Gastroesophageal sphincter (tissue), 4 donors: ENCODE measurements around the gene SDC3. TPM values are rescaled to one million over a fixed set of nuclear protein-coding genes. Genes with fewer than 3 reads are reported as not detected.
"Not testable (repeated sequence)": the region's sequence is repeated elsewhere in the genome, so short reads cannot be mapped to it uniquely, and the experiment has no call there.

Source experiments
- ATAC-seq: fragments of 150-250 bp; one replicate; pipeline ENCODE4 v1.9.1; 2016; ENCODE audit warnings: mild to moderate bottlenecking, moderate library complexity
- H3K27ac ChIP-seq, 4 donors: fragments of 200-600 bp; sonication (generic) in 3 of 4; 1 replicate in 3 of 4; 2 replicates in 1 of 4; pipeline ENCODE4 v1.5.1; 2016 to 2019
- H3K27me3 ChIP-seq: fragments of 200-600 bp; sonication (generic); one replicate; pipeline ENCODE4 v1.5.1; 2019
- H3K36me3 ChIP-seq, 2 donors: fragments of 200-600 bp; sonication (generic); one replicate each; pipeline ENCODE4 v1.5.1; 2019; ENCODE audit warnings: control low read depth in 1 of 2
- H3K4me1 ChIP-seq, 3 donors: fragments of 200-600 bp; sonication (generic); 1 replicate in 2 of 3; 2 replicates in 1 of 3; pipeline ENCODE4 v1.5.1; 2016 to 2019; ENCODE audit warnings: control low read depth in 2 of 3
- H3K4me3 ChIP-seq, 2 donors: fragments of 200-600 bp; sonication (generic); one replicate each; pipeline ENCODE4 v1.5.1; 2019; ENCODE audit warnings: mild to moderate bottlenecking in 1 of 2, moderate library complexity in 1 of 2
- H3K9me3 ChIP-seq, 3 donors: fragments of 200-600 bp; sonication (generic); one replicate each; pipeline ENCODE4 v1.5.1; 2017 to 2019; ENCODE audit warnings: control low read depth in 2 of 3
- EP300 ChIP-seq: sonication (generic); formaldehyde crosslinking; IDR thresholded peaks from one replicate; pipeline ENCODE4 v1.6.1; 2017; ENCODE audit warnings: antibody characterized with exemption, mild to moderate bottlenecking
- POLR2A ChIP-seq, 2 donors: fragments of 450-650 bp; IDR thresholded peaks; one replicate each; pipeline ENCODE4 v1.6.1; 2017; ENCODE audit warnings: antibody characterized with exemption in 2 of 2, mild to moderate bottlenecking in 2 of 2, moderate library complexity in 1 of 2
- POLR2AphosphoS5 ChIP-seq: sonication (generic); formaldehyde crosslinking; IDR thresholded peaks from one replicate; pipeline ENCODE4 v1.6.1; 2017; ENCODE audit warnings: antibody characterized with exemption
- WGBS, 2 donors: methylation state at CpG; one replicate each; pipeline ENCODE4 v1.1.5; 2018; ENCODE audit warnings: low coverage in 1 of 2; 5-methylcytosine and 5-hydroxymethylcytosine counted together
- total RNA-seq, 4 donors: library from RNA; depleted of rRNA; stranded (reverse); fragments of >200 nt; gene quantifications; one replicate each; pipeline ENCODE4 v1.1.0, GENCODE V29; 2016
- TF ChIP-seq, protein P1 (sequence below), 4 experiments: fragments of 200-600 bp in 2 of 4; fragments of 450-650 bp in 2 of 4; sonication (generic) in 1 of 4; IDR thresholded peaks; one replicate each; pipeline ENCODE4 v1.5.1; 2017 to 2019; ENCODE audit warnings: antibody characterized with exemption in 4 of 4, mild to moderate bottlenecking in 2 of 4, moderate library complexity in 2 of 4

The SDC3 gene
- total RNA-seq, 4 donors from 2014 or later, result 45.1 to 112 (median 52.6) TPM

DNA sequence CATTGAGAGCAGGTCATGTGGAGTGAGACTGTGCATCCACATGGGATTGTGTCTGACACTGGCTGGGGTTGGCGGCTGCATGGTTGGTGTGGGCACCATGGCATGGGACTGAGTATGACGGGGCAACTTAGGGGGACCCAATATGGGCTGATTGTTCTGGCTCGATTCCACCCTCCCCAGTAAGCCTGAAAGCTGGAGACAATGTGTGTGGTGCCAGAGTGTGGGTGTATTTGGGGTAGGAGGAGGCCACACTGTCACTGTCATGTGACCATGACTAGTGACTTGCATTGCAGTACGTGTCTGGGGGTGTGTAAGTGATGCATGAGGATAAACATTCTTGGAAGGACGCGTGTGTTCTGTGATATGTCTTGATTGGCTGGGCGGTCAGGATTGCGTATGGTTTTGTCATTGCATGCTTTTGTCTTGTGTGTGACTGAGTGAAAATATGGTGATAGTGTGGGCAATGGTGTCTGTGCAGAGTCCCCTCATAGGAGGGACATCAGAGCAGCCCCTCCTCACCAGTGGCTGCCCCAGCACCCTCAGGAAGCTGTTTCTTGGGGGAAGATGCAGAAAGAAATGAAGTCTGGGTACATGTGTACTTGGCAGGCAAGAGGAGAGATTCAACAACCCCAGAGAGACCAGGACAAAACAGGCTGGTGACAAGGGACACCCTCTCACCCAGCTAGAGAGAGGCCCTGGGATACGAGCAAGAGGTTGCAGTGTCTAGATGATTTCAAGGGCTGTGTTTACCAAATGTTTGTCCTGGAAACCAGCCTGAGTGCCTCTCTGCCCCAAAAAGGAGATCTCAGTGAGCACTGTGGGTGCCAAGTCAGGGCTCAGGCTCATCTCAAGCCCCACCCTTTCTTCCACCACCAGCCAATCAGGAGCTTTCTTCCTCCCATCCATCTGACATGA lies 36.3 kb downstream of the SDC3 start:
- WGBS, 2 donors, result 98 to 100% methylated on average over 4 to 8 of the region's 9 CpGs
- Histone ChIP-seq H3K27ac (no peak overlapping the region), H3K9me3 (peaks cover 0 to 14% (median 0%) of the 10 kb centered on the region in 3 donors), H3K4me1 (peaks cover 0 to 14% (median 5%) of the 10 kb centered on the region in 3 donors), H3K36me3 (peaks cover 0 to 74% of the 10 kb centered on the region in 2 donors), H3K27me3 (no peaks in the 10 kb centered on the region), H3K4me3 (no peak overlapping the region)
- TF ChIP-seq POLR2A (IDR thresholded peaks at IDR 0.05) (no peak), EP300 (no peak), POLR2AphosphoS5 (no peak)
- TF ChIP-seq, protein P1, sequence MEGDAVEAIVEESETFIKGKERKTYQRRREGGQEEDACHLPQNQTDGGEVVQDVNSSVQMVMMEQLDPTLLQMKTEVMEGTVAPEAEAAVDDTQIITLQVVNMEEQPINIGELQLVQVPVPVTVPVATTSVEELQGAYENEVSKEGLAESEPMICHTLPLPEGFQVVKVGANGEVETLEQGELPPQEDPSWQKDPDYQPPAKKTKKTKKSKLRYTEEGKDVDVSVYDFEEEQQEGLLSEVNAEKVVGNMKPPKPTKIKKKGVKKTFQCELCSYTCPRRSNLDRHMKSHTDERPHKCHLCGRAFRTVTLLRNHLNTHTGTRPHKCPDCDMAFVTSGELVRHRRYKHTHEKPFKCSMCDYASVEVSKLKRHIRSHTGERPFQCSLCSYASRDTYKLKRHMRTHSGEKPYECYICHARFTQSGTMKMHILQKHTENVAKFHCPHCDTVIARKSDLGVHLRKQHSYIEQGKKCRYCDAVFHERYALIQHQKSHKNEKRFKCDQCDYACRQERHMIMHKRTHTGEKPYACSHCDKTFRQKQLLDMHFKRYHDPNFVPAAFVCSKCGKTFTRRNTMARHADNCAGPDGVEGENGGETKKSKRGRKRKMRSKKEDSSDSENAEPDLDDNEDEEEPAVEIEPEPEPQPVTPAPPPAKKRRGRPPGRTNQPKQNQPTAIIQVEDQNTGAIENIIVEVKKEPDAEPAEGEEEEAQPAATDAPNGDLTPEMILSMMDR (IDR thresholded peaks at IDR 0.05), result no peak
- ATAC-seq, result no peak

DNA sequence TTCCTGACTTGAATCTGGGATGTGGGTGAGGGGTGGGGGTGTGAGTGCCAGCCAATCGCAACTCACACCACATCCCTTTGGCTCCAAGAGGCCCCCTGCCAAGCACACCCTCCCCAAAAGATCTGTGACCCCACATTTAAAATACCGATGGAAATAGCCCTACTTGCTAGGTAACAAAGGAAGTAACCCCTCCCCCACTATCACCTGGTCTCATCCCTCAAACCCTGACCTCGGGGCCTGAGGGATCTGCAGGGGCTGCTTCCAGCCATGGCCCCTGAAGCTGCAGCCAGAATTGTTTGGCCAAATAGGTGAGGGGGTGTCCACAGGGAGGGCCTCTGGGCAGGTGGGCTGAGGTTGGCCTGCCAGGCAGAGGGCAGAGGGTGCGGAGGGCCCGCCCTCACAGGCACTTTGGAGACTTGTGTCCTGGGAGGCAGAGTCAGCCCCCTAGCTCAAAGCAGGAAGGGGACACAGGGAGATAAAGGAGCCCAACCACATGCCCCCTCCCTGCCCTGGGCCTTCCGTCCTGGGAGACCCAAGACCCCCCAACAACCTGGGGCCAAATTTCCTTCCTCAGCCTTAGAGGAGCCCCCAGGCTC lies 37.2 kb downstream of the SDC3 start:
- H3K4me1 ChIP-seq, result peaks cover 0 to 4% (median 0%) of the 10 kb centered on the region in 3 donors
- no peak for ATAC-seq
- no peak for TF ChIP-seq POLR2AphosphoS5
- TF ChIP-seq, protein P1 (IDR thresholded peaks at IDR 0.05), result no peak
- no peak for TF ChIP-seq POLR2A (IDR thresholded peaks at IDR 0.05)
- no peak for TF ChIP-seq EP300
- H3K36me3 ChIP-seq, result peaks cover 0 to 69% of the 10 kb centered on the region in 2 donors
- WGBS, 2 donors, result 43 to 67% methylated on average over 2 of the region's 6 CpGs
- H3K27ac ChIP-seq, result no peak overlapping the region
- H3K27me3 ChIP-seq, result no peaks in the 10 kb centered on the region
- H3K4me3 ChIP-seq, result no peak overlapping the region
- peaks cover 0 to 14% (median 0%) of the 10 kb centered on the region in 3 donors for H3K9me3 ChIP-seq

DNA sequence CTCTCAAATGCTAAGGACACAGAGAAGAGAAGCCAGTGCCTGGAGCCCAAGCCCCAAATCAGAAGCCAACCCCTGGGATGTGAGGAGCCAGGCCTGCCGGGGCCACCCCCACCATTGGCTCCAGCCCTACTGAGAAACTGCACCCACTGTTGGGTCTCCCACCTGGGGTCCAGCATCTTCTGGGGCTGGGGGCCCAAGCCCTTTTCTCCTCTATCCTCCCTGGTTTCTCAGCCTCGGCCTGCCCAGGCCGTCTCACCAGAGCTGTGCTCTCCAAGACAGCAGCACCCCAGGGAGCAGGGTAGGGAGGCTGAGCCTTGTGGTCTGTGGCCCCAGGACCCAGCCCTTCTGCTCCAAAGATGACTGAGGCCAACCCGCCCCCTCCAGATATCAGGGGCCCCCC lies 37.9 kb downstream of the SDC3 start:
- no CpG with 5 or more reads among the region's 4 CpGs for WGBS, 2 donors

DNA sequence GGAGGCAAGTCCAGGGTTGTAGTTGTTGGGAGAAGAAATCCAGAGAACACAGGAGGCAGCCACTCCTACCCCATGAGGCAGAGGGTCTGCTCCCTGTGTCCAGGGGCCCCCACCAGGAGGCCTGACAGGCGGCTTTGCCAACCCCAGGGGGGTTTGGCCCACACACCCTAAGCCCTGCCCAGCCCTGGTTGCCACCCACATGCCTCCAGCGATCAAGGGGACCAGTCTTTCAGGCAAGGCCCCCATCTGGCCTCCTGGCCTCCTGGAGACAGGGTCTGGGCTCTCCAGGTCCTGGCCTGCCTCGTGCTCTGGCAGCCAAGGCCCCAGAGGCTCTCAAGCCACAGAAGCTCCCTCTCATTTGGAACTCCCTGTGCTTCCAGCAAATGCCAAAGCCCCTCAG lies 38.5 kb downstream of the SDC3 start:
- H3K27ac ChIP-seq, result peak overlapping the region in 1 of 4 donors; percentile 15
- no peak overlapping the region for H3K4me3 ChIP-seq
- TF ChIP-seq EP300, result no peak
- H3K27me3 ChIP-seq, result no peaks in the 10 kb centered on the region
- H3K36me3 ChIP-seq, result peaks cover 0 to 56% of the 10 kb centered on the region in 2 donors
- H3K9me3 ChIP-seq, result peaks cover 0 to 14% (median 0%) of the 10 kb centered on the region in 3 donors
- ATAC-seq, result no peak
- WGBS, 2 donors, result no CpG with 5 or more reads among the region's 3 CpGs
- H3K4me1 ChIP-seq, result no peaks in the 10 kb centered on the region

More for the DNA sequence above, 37.9 kb downstream of the SDC3 start:
- no peak for ATAC-seq
- H3K27me3 ChIP-seq, result no peaks in the 10 kb centered on the region
- TF ChIP-seq POLR2AphosphoS5 (no peak), POLR2A (IDR thresholded peaks at IDR 0.05) (no peak), EP300 (no peak)
- TF ChIP-seq, protein P1 (IDR thresholded peaks at IDR 0.05), result no peak
- no peaks in the 10 kb centered on the region for H3K4me1 ChIP-seq
- H3K4me3 ChIP-seq, result no peak overlapping the region
- peaks cover 0 to 62% of the 10 kb centered on the region in 2 donors for H3K36me3 ChIP-seq
- H3K27ac ChIP-seq, result no peak overlapping the region
- peaks cover 0 to 14% (median 0%) of the 10 kb centered on the region in 3 donors for H3K9me3 ChIP-seq

DNA sequence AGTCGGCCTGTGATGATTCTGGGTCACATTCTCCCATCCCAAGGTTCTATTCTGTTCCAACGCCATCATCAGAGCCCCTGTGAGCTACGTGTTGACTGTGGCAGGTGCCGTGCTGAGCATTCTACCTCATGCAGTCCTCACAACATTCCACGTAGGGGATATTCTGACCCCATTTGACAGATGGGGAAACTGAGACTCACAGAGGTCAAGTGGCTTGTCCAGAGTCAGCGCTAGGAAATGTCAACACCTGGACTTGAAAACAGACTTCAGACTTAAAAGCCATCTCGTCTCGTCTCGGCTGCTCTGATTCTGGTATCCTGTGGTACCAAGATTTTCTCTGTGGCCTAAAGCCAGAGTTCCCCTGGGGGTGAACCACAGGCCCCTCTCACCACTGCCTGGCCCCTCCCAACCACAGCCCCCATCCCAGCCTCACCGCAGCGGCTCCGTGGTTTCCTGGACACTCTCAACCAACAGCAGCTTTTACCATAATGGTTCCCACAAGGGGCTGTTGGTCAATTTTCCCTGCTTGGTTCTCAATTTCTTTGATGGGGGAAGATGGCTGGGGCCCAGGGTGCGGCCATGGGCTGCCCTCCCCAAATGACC lies 39.6 kb downstream of the SDC3 start:
- Histone ChIP-seq H3K9me3 (peaks cover 0 to 14% (median 0%) of the 10 kb centered on the region in 3 donors), H3K36me3 (peaks cover 0 to 45% of the 10 kb centered on the region in 2 donors), H3K27me3 (no peaks in the 10 kb centered on the region), H3K4me3 (no peak overlapping the region), H3K4me1 (no peaks in the 10 kb centered on the region), H3K27ac (no peak overlapping the region)
- no peak for ATAC-seq
- WGBS, 2 donors, result 100% methylated on average over 1 of the region's 13 CpGs; no CpG with 5 or more reads in 1 of the 2 donors
- no peak for TF ChIP-seq POLR2AphosphoS5
- TF ChIP-seq, protein P1 (IDR thresholded peaks at IDR 0.05), result no peak
- no peak for TF ChIP-seq POLR2A (IDR thresholded peaks at IDR 0.05)
- no peak for TF ChIP-seq EP300

DNA sequence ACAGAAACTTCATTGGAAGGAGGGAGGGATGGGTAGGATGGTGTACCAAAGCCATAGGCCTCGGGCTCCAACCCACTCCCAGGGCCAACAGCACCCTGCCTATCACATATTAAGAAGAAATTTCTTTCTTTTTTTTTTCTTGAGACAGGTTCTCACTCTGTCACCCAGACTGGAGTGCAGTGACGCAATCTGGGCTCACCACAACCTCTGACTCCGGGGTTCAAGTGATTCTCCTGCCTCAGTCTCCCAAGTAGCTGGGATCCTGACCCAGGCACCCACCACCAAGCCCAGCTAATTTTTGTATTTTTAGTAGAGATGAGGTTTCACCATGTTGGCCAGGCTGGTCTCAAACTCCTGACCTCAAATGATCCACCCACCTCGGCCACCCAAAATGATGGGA lies 40.5 kb downstream of the SDC3 start:
- not testable (repeated sequence) for H3K4me3 ChIP-seq, H3K4me1 ChIP-seq, H3K27me3 ChIP-seq, H3K27ac ChIP-seq, ATAC-seq
- H3K9me3 ChIP-seq, result peaks cover 0 to 10% (median 0%) of the 10 kb centered on the region in 3 donors
- 100% methylated on average over 1 to 3 of the region's 4 CpGs for WGBS, 2 donors
- peaks cover 0 to 36% of the 10 kb centered on the region in 2 donors for H3K36me3 ChIP-seq
